Measurements from ENCODE around the gene URB1.
"Not testable (repeated sequence)": the region's sequence is repeated elsewhere in the genome, so short reads cannot be mapped to it uniquely, and the experiment has no call there.

The URB1 gene

DNA sequence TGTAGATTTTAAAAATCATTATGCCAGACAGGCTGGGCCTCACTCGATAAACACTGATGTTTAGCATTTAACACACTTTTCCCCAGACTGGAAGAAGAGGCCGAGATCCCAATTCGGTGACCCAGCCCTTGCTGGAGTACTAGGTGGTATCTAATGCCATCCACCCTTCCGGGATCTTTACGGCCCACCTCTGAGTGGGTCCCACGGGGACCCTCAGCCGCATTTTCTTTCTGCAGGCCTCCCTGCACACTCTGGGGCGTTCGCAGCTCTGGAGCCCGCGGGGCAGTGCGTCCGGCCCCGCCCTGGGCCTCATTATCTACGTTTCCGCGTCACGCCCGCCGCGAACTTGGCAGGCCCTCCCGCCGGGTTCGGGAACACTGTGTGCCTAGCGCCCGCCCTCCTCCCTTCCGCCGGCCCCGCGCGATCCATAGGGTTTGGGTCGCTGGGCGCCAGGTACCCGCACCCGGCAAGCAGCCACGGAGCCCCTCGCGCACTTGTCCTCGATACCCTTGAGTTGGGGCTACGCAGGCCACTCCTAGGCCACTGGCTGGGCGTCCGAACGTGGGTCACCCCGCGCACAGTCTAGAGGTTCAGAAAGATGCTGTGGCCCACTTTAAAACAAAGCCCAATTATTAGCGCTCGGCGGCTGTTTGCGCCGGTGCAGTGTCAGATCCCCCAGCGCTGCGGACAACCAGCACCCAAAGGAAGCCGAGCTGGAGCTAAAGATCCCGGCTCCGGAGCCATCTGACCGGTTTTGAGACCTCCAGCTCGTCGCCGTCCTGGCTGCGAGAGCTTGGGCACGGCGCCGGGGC is 18.7 kb upstream of the URB1 start:
- DNase-seq, result peak; percentile 64

DNA sequence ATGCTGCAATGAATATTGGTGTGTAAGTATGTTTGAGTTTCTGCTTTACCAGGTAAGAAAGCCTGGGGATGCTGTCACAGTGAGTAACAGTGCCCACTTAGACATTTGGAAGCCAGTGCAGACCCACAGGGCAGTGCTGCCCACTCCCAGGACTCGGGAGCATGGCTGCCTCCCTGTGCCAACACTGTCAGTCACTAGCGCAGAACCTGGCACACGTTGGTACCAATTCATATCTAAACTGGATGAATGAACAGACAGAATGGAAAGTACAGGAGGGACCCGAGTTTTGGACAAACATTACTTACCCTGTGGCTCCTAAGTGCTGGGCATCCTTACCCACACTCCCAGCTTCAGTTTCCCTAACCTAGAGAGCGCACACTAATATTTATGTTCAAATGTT is 18.1 kb upstream of the URB1 start:
- DNase-seq, result no peak

GRCh38 chr21:32410291-32410690 is 17.5 kb upstream of the URB1 start:
- DNase-seq, result no peak

DNA sequence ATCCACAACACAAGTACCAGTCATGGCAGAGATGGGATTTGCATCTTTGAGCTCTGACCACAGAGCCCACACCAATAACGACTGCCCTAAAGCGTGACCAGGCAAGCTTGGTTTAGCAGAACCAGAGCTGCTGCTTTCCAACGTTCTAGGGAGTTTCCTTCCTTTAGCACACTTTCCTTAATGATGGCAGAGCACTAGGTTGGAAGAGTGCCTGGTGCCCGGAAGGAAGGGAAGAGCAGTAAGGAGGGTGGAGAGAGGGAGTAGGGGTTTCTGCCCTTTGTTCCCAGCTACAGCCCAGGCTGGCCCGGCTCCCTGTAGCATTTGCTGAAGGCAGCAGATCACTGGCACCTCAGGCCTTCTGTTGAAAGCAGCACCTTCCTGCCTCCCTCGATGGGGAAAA is 13.6 kb upstream of the URB1 start:
- DNase-seq, result no peak

DNA sequence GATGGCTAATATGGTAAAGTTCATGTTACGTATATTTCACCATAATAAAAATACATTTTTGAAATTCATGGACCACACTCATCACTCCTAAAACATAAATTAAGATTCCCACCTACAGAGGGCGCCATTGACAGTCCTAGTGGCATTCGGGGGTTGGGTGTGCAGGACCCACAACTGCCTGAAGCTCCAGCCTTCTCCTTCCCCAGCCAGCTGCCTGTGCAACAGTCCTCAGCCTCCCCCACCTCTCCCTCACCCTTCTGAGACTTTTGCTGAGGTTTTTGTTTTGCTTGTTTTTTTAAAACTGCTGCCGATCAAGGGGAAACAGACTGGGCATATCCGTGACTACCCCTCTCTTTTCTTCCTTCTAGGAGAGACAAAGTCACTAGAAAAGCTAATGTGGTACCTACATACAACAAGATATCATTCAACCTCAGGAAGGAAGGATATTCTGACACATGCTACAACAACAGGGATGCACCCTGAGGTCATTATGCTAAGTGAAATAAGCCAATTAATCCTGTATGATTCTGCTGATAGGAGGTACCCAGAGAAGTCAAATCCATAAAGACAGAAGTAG is 10.5 kb upstream of the URB1 start:
- DNase-seq, result peak; percentile 79

- no peak for DNase-seq
Measured at GRCh38 chr21:32393677-32394001, 827 bp upstream of the URB1 start.

GRCh38 chr21:32392299-32392879 is 423 bp downstream of the URB1 start:
- peak; percentile 4 for DNase-seq

DNA sequence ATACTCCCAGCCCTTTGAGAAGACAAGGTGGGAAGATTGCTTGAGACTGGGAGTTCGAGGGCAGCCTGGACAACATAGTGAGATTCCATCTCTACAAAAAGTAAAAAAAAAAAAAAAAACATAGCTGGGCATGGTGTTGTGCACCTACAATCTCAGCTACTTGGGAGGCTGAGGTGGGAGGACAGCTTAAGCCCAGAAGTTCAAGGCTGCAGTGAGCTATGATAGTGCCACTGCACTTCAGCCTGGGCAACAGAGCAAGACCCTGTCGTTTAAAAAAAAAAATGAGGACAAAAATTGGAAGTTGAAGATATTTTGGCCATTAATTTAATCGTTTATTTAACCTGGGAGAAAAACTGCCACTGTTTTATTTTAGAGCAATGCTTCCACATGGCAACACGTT is 1.1 kb downstream of the URB1 start:
- no peak for DNase-seq

GRCh38 chr21:32390537-32391224 is 2.1 kb downstream of the URB1 start:
- not testable (repeated sequence) for DNase-seq

GRCh38 chr21:32389337-32390015 is 3.3 kb downstream of the URB1 start:
- no peak for DNase-seq

DNA sequence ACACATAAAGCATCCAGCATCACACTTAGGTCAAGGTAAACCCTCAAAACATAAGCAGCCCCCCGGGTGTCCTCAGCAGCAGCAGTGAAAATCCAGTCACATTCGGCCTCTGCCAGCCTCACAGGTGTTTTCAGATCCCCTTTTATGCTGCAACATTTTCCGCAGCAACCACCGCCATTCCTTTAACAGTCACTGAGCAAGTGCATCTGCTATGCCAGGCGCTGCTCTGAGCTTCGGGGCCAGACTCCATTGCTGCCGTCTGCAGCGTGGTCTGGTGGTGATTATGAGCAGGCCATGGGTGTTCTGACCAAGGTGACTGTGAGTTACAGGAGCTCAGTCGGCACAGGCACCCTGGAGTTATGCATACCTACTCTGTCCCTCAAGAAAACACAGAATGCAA is 4.5 kb downstream of the URB1 start:
- no peak for DNase-seq

DNA sequence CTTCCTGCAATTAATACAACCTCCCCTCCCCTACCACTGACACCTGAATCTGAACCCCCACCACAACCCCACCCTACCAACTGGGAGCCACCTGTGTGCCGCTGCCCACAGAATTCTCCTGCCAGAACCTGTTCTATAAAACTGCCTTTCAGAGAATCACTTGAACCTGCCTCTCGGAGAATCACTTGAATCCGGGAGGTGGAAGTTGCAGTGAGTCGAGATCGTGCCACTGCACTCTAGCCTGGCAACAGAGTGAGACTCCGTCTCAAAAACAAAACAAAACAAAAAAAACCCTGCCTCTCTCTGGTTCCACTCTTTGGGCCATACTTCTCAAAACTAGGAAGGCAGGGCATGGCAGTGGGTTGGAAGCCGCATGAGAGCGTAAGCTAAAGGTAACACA is 5.7 kb downstream of the URB1 start:
- DNase-seq, result no peak

- no peak for DNase-seq
Measured at GRCh38 chr21:32386195-32386870, 6.5 kb downstream of the URB1 start.

DNA sequence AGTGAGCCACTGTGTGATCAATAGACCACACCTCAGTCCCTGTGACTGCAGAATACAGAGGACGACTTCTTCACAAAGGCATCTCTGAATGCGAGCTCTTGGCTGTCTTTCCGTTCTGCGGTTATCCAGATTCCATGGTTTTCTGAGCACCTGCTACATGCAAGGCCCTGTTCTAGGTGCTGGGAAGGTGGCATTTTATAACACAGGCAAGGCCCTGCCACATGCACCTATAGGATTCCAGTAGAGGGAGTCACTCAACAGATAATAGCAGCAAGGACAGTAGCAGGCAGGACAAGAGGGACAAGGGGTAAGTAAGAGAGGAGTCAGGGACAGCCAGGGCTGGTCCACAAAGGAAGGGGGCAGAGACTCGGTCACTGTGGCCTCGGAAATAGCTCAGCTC is 9.0 kb downstream of the URB1 start:
- DNase-seq, result no peak

GRCh38 chr21:32382108-32382644 is 10.6 kb downstream of the URB1 start:
- no peak for DNase-seq

DNA sequence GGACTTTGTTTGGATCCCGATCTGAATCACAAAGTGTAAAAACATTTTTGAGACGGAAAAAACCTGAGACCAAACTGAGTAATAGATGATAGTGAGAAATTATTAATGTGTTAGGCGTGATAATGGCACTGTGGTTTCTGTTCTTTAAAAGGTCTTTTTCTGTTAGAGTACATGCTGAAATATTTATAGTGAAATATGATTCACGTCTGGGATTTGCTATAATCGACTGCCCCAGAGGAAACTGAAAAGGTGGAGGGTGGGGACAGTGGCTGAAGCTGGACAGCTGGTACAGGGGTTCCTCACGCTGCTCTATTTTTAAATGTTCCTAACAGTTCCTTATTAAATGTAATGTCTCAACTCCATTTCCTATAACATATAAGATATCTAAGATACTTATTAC is 11.2 kb downstream of the URB1 start:
- DNase-seq, result no peak

GRCh38 chr21:32380940-32381339 is 11.9 kb downstream of the URB1 start:
- DNase-seq, result no peak

DNA sequence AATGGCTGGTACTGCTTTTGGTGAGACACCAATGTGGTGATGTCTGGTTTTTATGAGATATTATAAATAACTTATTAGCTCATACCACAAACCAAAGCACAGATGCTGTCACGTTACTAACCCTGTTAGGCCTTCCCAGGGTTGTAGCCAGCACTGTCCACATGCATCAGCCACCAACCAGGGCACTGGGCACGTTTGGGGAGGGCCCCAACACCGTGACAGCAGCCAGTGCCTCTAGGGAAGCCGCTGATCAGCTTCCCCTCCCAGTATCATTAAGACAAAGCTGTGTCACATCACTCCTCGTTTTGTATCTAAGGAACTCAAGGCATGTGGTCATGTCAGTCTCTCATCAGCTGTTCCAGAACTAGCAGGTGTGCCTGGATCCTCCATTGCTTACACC is 13.9 kb downstream of the URB1 start:
- DNase-seq, result no peak

GRCh38 chr21:32377991-32378390 is 14.8 kb downstream of the URB1 start:
- no peak for DNase-seq

DNA sequence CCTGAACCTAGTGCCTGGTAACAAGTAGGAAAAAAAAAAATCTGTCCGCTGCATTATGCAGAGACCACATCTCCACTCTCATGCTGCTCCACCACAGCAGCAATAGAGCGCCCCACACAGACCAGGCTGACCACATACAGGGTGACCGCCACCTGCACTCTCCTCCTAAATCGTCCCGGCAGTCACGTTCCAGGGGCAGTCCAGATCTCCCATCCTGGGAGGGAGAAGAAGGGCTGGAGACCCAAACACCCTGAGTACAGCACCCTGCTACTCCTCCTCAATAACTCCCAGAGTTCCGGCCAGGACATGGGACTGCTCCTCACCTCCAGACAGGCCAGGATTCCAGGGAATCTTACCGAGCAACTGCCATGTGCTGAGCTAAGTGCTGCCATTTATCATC is 15.3 kb downstream of the URB1 start:
- DNase-seq, result no peak

DNA sequence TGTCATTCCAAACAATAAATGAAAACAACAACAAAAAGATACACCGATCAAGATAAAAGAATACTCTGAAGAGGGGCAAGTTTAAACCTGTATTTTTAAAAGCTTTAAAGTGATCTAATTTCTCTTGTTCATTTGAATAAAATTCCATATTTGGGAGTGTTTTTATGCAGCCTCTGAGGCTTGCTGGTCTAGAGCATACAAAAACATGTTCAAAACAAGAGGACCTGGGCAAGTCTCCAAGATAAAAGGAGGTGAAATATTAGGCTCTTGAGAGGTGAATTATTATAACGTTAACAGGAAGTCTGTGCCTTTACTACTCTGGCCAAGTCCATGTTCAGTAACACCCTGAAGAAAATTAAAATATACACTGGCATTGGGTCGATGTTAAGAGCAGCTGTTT is 20.1 kb downstream of the URB1 start:
- DNase-seq, result no peak

GRCh38 chr21:32371913-32372314 is 20.9 kb downstream of the URB1 start:
- DNase-seq, result no peak

Data from CD4-positive, alpha-beta T cell treated with Interleukin-17A for 1 hour (primary cell).